Naive thymus-derived CD8-positive, alpha-beta T cell (primary cell): Measurements from ENCODE around the gene MED17. TPM values are rescaled to one million over a fixed set of nuclear protein-coding genes. Genes with fewer than 3 reads are reported as not detected.

Experiments used
- ATAC-seq, 2 donors: fragments of 150-1000 bp; cut with Tn5 transposase in 1 of 2; sonication (Bioruptor Pico), chemical (Tn5 transposase) in 1 of 2; 1 replicate in 1 of 2; 2 replicates in 1 of 2; pipeline ENCODE4 v1.10.0; 2021; ENCODE audit warnings: mild to moderate bottlenecking in 2 of 2, moderate library complexity in 2 of 2
- POLR2A ChIA-PET: fragments of 350-600 bp; sonication (Branson Sonifier 250); formaldehyde crosslinking; loops from one replicate; lab custom pipeline; 2021; ENCODE audit warnings: antibody characterized with exemption; lab: Charles Lee
- DNase-seq, 10 donors: peaks; one replicate each; pipeline versions ENCODE4 v3.0.0 to v3.0.0-alpha.2; 2020 to 2022
- H3K27ac Mint-ChIP-seq, 10 donors: one replicate each; pipeline ENCODE4 v1.8.0; 2020 to 2022; ENCODE audit warnings: mild to moderate bottlenecking in 10 of 10, mixed read lengths in 10 of 10, moderate library complexity in 4 of 10, inconsistent platforms in 1 of 10
- H3K27me3 Mint-ChIP-seq, 5 donors: one replicate each; pipeline ENCODE4 v1.8.0; 2021 to 2022; ENCODE audit warnings: mixed read lengths in 5 of 5
- H3K36me3 Mint-ChIP-seq, 3 donors: one replicate each; pipeline ENCODE4 v1.8.0; 2020 to 2022; ENCODE audit warnings: mixed read lengths in 3 of 3, mild to moderate bottlenecking in 2 of 3, inconsistent platforms in 1 of 3
- H3K4me1 Mint-ChIP-seq, 4 donors: one replicate each; pipeline ENCODE4 v1.8.0; 2021 to 2022; ENCODE audit warnings: mixed read lengths in 4 of 4
- H3K4me3 Mint-ChIP-seq, 10 donors: one replicate each; pipeline ENCODE4 v1.8.0; 2020 to 2022; ENCODE audit warnings: mild to moderate bottlenecking in 10 of 10, mixed read lengths in 10 of 10, moderate library complexity in 6 of 10, inconsistent platforms in 1 of 10
- H3K9me3 Mint-ChIP-seq, 9 donors: one replicate each; pipeline ENCODE4 v1.8.0; 2020 to 2022; ENCODE audit warnings: mixed read lengths in 9 of 9, mild to moderate bottlenecking in 3 of 9, inconsistent platforms in 1 of 9, moderate library complexity in 1 of 9
- polyA plus RNA-seq, 3 donors: library from polyadenylated mRNA; unstranded; fragments of 300-500 nt; fragmentation: Illumina TruSeq; gene quantifications; one replicate each; pipeline ENCODE4 v1.2.3, GENCODE V29; 2021
- total RNA-seq, 8 experiments: library from RNA in 2 of 8; stranded (reverse) in 2 of 8; gene quantifications; one replicate each; pipeline ENCODE4 v1.2.3 and lab custom pipeline; 2021 to 2026

Gene MED17
- 10 to 100 TPM; 61.7 to 62.2 TPM for total RNA-seq
- polyA plus RNA-seq = 10 to 100 TPM in 2 of 3 donors, 1 to 10 TPM in 1; 7.7 to 20.0 (median 17.1) TPM
- 22.4 to 54.1 (median 31.5) reads per million in 6 experiments for total RNA-seq (lab: John Stamatoyannopoulos, UW)

- POLR2A ChIA-PET = interaction anchor here (0.6 to 5.7 kb wide), 12 partner anchors 19 to 1306 kb away, joined by 3 to 118 read pairs (median 3); partner anchors contain the start of genes ANKRD49, C11orf54, ENDOD1 and TAF1D
- H3K4me1 Mint-ChIP-seq = peaks cover 21 to 52% (median 42%) of the 10 kb centered on the region in 4 donors
- H3K4me3 Mint-ChIP-seq = peak within 1 kb of the TSS; percentile 85 to 100 (median 99)
Observed at GRCh38 chr11:93784145-93784934, at the start of gene MED17. Gene MED17, plus strand, starts transcription at chr11:93784282. Its CDS starts 232 bp downstream, at chr11:93784514.

GRCh38 chr11:93734427-93735222 is 49.5 kb upstream of the MED17 start:
- Mint-ChIP-seq H3K27ac (peak overlapping the region; percentile 7 to 82 (median 41)), H3K4me3 (peak overlapping the region in 4 of 10 donors; percentile 15 to 30 (median 21)), H3K27me3 (no peaks in the 10 kb centered on the region), H3K4me1 (peaks cover 14 to 71% (median 58%) of the 10 kb centered on the region in 4 donors), H3K9me3 (no peaks in the 10 kb centered on the region), H3K36me3 (peaks cover 0 to 98% (median 39%) of the 10 kb centered on the region in 3 donors)
- POLR2A ChIA-PET = interaction anchor here (0.6 kb wide), 1 partner anchor 1985 kb away, joined by 3 read pairs; no protein-coding TSS in a partner anchor
- ATAC-seq (no peak), DNase-seq (no peak)

More at GRCh38 chr11:93784145-93784934, at the start of gene MED17:
- ATAC-seq (peak; percentile 95), DNase-seq (peak; percentile 72 to 92 (median 84))
- Mint-ChIP-seq H3K27me3 (no peaks in the 10 kb centered on the region), H3K36me3 (peaks cover 5 to 34% (median 7%) of the 10 kb centered on the region in 3 donors), H3K9me3 (no peaks in the 10 kb centered on the region), H3K27ac (peak within 1 kb of the TSS; percentile 90 to 99 (median 96))

GRCh38 chr11:93735627-93736026 is 48.5 kb upstream of the MED17 start:
- POLR2A ChIA-PET = no interaction called here
- H3K9me3 Mint-ChIP-seq = no peaks in the 10 kb centered on the region
- peak overlapping the region in 2 of 10 donors; percentile 16 to 45 for H3K4me3 Mint-ChIP-seq
- H3K27ac Mint-ChIP-seq = peak overlapping the region in 7 of 10 donors; percentile 2 to 91 (median 38)
- peaks cover 0 to 95% (median 43%) of the 10 kb centered on the region in 3 donors for H3K36me3 Mint-ChIP-seq
- DNase-seq (no peak), ATAC-seq (no peak)
- no peaks in the 10 kb centered on the region for H3K27me3 Mint-ChIP-seq
- H3K4me1 Mint-ChIP-seq = peaks cover 21 to 80% (median 67%) of the 10 kb centered on the region in 4 donors

- POLR2A ChIA-PET = no interaction called here
- no peaks in the 10 kb centered on the region for H3K9me3 Mint-ChIP-seq
- peak overlapping the region in 5 of 10 donors; percentile 1 to 45 (median 16) for H3K4me3 Mint-ChIP-seq
- DNase-seq = no peak
- peak overlapping the region in 9 of 10 donors; percentile 2 to 91 (median 38) for H3K27ac Mint-ChIP-seq
- H3K36me3 Mint-ChIP-seq = peaks cover 0 to 92% (median 43%) of the 10 kb centered on the region in 3 donors
- peaks cover 23 to 82% (median 70%) of the 10 kb centered on the region in 4 donors for H3K4me1 Mint-ChIP-seq
- ATAC-seq = no peak
- no peaks in the 10 kb centered on the region for H3K27me3 Mint-ChIP-seq
Observed at GRCh38 chr11:93736129-93736528, 48.0 kb upstream of the MED17 start.

GRCh38 chr11:93737904-93738612 is 46.0 kb upstream of the MED17 start:
- Mint-ChIP-seq H3K4me1 (peaks cover 22 to 88% (median 78%) of the 10 kb centered on the region in 4 donors), H3K4me3 (peak overlapping the region; percentile 86 to 100 (median 100)), H3K27ac (peak overlapping the region; percentile 9 to 100 (median 87)), H3K36me3 (peaks cover 0 to 78% (median 36%) of the 10 kb centered on the region in 3 donors), H3K27me3 (no peaks in the 10 kb centered on the region), H3K9me3 (no peaks in the 10 kb centered on the region)
- no peak for ATAC-seq
- POLR2A ChIA-PET = interaction anchor here (0.6 to 5.3 kb wide), 2 partner anchors 26 to 46 kb away, joined by 4 to 118 read pairs; partner anchors contain the start of gene MED17
- DNase-seq = no peak

GRCh38 chr11:93738647-93739081 is 45.4 kb upstream of the MED17 start:
- Mint-ChIP-seq H3K27ac (peak overlapping the region; percentile 56 to 100 (median 90)), H3K36me3 (peaks cover 0 to 73% (median 34%) of the 10 kb centered on the region in 3 donors), H3K27me3 (no peaks in the 10 kb centered on the region), H3K4me1 (peaks cover 24 to 86% (median 76%) of the 10 kb centered on the region in 4 donors), H3K4me3 (peak overlapping the region; percentile 86 to 100 (median 100)), H3K9me3 (no peaks in the 10 kb centered on the region)
- ATAC-seq = no peak
- POLR2A ChIA-PET = interaction anchor here (0.6 to 5.3 kb wide), 3 partner anchors 8 to 45 kb away, joined by 3 to 118 read pairs (median 21); partner anchors contain the start of gene MED17
- DNase-seq = no peak

GRCh38 chr11:93740031-93740729 is 43.9 kb upstream of the MED17 start:
- no peaks in the 10 kb centered on the region for H3K27me3 Mint-ChIP-seq
- H3K27ac Mint-ChIP-seq = peak overlapping the region; percentile 99 to 100 (median 99)
- POLR2A ChIA-PET = interaction anchor here (0.6 to 5.3 kb wide), 8 partner anchors 10 to 78 kb away, joined by 3 to 118 read pairs (median 14); partner anchors contain the start of genes CEP295 and MED17
- H3K4me1 Mint-ChIP-seq = peaks cover 24 to 75% (median 74%) of the 10 kb centered on the region in 4 donors
- ATAC-seq (no peak), DNase-seq (peak in 3 of 10 donors; percentile 22 to 26 (median 23))
- H3K4me3 Mint-ChIP-seq = peak overlapping the region; percentile 95 to 100 (median 100)
- peaks cover 0 to 61% (median 37%) of the 10 kb centered on the region in 3 donors for H3K36me3 Mint-ChIP-seq
- H3K9me3 Mint-ChIP-seq = no peaks in the 10 kb centered on the region

GRCh38 chr11:93740730-93741093 is 43.4 kb upstream of the MED17 start:
- Mint-ChIP-seq H3K4me1 (peaks cover 24 to 74% (median 72%) of the 10 kb centered on the region in 4 donors), H3K4me3 (peak overlapping the region; percentile 95 to 100 (median 100)), H3K36me3 (peaks cover 0 to 55% (median 34%) of the 10 kb centered on the region in 3 donors), H3K27me3 (no peaks in the 10 kb centered on the region), H3K9me3 (no peaks in the 10 kb centered on the region), H3K27ac (peak overlapping the region; percentile 99 to 100 (median 99))
- POLR2A ChIA-PET = interaction anchor here (1.0 to 5.3 kb wide), 13 partner anchors 10 to 1327 kb away, joined by 3 to 118 read pairs (median 7); partner anchors contain the start of genes CEP295, MED17, SLC36A4 and SRSF8
- DNase-seq = peak in 9 of 10 donors; percentile 37 to 77 (median 56)
- ATAC-seq = peak; percentile 50 to 59

GRCh38 chr11:93741094-93741881 is 42.8 kb upstream of the MED17 start, which contains the start of the genes C11orf54 and TAF1D:
Gene C11orf54, plus strand, starts transcription at chr11:93741672. Its CDS starts 5,722 bp downstream, at chr11:93747394.
Gene TAF1D, minus strand, starts transcription at chr11:93741495. Its CDS starts 2,191 bp downstream, at chr11:93739304.
- ATAC-seq (peak; percentile 87 to 89), DNase-seq (peak; percentile 86 to 99 (median 97))
- POLR2A ChIA-PET = interaction anchor here (0.6 to 5.3 kb wide), 21 partner anchors 9 to 1490 kb away, joined by 3 to 118 read pairs (median 4); partner anchors contain the start of genes CEP295, MED17, PANX1 and SESN3
- Mint-ChIP-seq H3K4me3 (peak within 1 kb of the TSS; percentile 95 to 100 (median 100)), H3K27ac (peak within 1 kb of the TSS; percentile 99 to 100 (median 99)), H3K36me3 (peaks cover 0 to 50% (median 29%) of the 10 kb centered on the region in 3 donors), H3K4me1 (peaks cover 23 to 73% (median 68%) of the 10 kb centered on the region in 4 donors), H3K27me3 (no peaks in the 10 kb centered on the region), H3K9me3 (no peaks in the 10 kb centered on the region)

GRCh38 chr11:93741882-93742226 is 42.2 kb upstream of the MED17 start:
- Mint-ChIP-seq H3K27ac (peak overlapping the region; percentile 99 to 100 (median 99)), H3K4me1 (peaks cover 20 to 71% (median 64%) of the 10 kb centered on the region in 4 donors), H3K27me3 (no peaks in the 10 kb centered on the region), H3K4me3 (peak overlapping the region; percentile 95 to 100 (median 100)), H3K36me3 (peaks cover 0 to 45% (median 26%) of the 10 kb centered on the region in 3 donors), H3K9me3 (no peaks in the 10 kb centered on the region)
- peak in 1 of 2 donors; percentile 33 for ATAC-seq
- DNase-seq = no peak
- POLR2A ChIA-PET = interaction anchor here (0.6 to 5.3 kb wide), 21 partner anchors 9 to 1489 kb away, joined by 3 to 118 read pairs (median 4); partner anchors contain the start of genes CEP295, MED17, PANX1 and SESN3
